Stimulated activated naive CD4-positive, alpha-beta T cell treated with Interleukin-2 at 50 U/mL for 16 hours (primary cell): Measurements from ENCODE around the gene RPS24.
"Not testable (repeated sequence)": the region's sequence is repeated elsewhere in the genome, so short reads cannot be mapped to it uniquely, and the experiment has no call there.

Experiments used
- DNase-seq: peaks from one replicate; lab custom pipeline; 2025; lab: John Stamatoyannopoulos, UW

RPS24 gene

DNA sequence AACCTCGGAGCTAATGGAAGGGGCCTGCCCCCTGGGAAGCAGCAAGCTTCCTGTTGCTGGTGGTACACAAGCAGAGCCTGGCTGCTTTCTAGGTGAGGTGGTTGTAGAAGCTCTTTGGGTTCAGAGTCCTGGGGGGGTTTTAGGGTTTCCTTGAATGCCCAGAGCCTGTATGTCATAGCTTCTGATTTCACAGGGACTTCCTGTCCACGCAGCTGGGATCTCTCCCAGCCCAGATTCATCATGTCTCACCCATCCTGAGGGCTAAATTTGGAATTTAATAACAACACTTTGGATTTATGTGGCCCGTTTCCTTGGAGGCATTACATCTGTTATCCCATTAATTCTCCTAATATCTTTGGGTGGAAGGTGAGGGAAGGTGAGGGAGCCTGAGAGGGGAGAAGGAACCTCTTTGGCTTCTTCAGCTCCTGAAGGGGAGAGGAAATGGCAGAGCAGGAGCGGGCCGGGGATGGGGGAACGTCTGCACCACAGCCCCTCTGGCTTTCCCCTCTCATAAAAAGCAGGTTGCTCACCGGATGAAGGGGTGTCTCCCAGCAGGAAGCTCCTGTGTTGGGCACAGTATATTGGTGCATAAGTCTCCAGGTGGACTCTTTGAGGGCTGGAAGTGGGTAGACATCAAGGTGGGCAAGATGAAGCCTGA, 19.7 kb downstream of the RPS24 start:
- no peak for DNase-seq

DNA sequence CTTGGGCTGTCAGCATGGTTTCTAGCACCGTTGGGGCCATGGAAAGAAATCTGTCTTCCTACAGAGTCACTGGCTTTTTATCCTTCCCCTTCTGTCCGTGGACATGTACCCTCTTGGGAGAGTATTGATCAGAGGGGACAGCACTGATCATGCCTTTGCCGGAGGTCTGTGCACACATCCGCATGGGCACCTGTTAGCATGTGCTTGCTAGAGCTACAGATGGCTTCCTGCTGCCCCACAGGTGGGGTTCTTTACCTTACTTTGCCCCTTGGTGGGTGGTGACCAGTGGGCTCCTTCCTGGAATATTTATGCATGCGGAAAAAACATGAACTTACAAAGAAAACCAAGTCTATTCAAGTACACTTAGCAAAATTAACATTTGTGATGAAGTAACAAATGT, 24.9 kb downstream of the RPS24 start:
- no peak for DNase-seq

DNA sequence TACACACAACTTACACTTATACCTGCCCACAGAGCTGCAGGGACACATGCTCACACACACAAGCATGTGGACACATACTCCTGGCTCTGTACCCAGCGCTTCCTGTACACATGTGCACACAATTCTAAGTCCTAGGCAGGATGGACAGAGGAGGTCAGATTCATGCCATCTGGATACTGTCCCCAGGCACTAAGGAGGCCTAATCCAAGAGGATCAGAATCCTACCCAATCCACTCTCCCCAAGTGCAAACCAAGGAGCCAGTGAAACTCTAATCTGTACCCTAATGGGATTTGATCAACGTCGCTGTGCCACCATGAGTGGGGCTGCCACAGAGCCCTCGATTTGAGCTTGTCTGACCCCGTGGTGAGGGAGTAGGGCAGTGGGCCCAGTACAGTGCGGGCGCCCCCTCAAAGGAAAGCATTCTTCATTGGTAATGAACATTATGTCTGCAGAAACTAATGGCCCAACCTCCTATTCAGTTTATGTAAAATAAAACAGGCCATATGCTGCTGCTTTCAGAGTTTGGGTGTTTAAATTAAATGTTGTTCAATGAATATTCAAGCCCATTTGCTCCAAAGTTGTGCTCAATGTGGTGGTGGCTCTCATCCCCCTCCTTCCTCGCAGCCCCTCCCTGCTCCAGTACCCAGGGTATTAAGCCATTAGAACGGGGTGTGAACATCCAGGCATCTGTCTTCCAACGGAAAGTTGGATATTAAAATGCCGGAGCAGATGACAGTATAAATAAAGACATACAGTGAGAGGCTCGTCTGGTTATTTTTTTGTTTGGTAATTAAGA, 26.4 kb downstream of the RPS24 start:
- DNase-seq, result no peak

DNA sequence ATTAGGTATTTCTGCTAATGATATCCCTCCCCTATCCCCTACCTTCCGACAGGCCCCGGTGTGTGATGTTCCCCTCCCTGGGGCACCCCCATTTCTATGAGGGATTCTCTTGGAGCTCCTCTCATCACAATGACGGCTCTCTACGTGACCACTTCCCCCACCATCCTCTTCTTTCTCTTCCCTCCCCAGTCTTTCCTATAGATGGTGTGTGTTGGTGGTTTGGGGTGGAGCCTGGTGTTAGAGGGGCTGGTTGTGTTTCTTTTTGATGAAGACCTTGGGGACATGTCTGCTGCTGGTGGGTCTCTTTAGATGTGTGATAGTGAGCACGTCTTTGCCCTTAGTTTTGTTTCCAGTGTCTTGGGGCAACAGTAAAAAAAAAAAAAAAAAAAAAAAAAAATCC, 28.6 kb downstream of the RPS24 start:
- DNase-seq, result no peak

DNA sequence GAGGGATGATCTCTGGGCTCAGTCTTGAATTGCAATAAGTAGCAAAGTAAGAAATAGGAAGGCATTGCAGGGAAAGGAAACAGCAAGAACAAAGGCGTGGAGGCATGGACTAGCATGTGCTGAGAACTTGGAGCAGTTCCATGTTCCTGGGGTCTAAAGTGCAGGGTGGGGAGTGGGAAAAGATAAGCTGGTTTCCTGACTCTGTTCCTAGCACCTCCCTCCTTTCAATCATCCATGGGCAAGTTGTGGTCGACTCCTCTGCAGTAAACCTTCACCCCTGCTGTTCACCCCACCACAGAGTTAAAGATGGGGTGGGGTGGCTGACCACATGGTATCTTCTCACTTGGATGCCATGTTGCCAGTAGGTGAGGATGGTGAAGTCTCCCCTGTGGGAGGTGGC, 29.6 kb downstream of the RPS24 start:
- no peak for DNase-seq

DNA sequence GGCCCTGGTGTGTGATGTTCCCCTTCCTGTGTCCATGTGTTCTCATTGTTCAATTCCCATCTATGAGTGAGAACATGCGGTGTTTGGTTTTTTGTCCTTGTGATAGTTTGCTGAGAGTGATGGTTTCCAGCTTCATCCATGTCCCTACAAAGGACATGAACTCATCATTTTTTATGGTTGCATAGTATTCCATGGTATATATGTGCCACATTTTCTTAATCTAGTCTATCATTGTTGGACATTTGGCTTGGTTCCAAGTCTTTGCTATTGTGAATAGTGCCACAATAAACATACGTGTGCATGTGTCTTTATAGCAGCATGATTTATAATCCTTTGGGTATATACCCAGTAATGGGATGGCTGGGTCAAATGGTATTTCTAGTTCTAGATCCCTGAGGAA, 31.3 kb downstream of the RPS24 start:
- DNase-seq, result not testable (repeated sequence)

DNA sequence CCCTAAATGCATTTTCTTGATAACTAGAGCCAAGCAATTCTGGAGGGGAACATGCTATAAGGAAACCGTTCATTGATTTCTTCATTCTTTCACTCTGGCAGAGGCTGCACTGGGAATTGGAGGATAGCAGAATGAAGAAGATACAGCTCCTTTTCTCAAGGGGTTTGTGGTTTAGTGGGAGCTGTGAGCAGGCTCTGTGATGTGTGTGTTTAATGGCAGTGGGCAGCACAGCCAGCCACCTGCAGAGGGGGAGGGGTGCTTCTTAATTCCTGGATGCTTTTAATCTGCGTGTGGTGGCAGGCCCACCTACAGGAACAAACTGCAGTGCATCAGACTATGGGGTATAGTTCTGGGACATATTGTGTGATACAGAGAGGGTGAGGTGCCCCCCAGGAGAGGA, 31.9 kb downstream of the RPS24 start:
- no peak for DNase-seq

DNA sequence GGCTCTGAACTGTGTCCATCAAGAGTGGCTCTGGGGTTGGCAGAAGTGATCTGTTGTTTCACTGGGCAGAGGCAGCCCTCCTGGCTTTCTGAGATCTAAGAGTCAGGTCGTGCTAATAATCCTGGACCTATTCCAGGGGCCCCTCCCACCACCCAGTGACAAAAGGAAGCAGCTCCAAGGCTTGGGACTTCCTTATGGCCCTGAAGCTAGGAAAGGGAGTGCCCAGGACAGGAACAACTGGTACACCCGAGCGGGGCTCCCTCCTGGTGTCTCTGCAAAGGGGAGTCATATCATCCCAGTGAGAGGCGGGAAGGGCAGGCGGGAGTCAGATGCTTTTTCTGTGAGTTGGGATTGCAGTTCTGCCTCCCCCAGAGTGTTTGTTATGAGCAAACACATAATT, 32.3 kb downstream of the RPS24 start:
- DNase-seq, result no peak

DNA sequence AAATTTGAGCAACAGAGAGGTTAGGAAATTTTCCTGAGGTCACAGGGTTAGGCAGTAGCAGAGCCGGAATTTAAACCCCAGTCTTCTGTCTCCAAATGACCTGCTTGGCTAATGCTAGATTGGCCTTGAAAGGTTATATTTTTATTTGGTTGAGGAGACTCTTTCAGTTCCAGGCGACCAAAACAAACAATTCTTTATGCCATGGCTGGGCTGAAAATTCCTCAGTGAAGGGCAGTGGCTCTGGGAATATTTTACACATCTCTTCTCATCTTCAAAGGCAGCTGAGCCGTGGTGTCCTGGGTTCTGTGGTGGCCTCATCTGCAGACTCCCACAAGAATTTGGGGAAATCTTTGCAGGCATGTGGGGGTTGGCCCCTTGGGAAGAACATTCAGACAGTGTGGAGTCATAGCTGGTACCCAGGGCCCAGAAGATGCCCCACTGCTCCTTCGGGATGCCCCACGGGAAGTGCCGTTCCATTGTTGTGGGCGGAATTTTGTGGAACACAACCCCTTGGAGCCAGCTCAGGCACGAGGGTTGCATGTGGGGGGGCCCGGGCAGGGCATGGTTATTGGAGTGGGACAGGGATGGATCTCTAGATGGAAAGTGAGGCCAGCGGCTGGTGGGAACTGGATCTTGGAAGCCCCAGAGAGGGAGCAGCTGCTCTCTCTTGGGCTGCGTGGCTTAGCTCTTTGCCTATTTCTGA, 33.2 kb downstream of the RPS24 start:
- DNase-seq, result no peak

DNA sequence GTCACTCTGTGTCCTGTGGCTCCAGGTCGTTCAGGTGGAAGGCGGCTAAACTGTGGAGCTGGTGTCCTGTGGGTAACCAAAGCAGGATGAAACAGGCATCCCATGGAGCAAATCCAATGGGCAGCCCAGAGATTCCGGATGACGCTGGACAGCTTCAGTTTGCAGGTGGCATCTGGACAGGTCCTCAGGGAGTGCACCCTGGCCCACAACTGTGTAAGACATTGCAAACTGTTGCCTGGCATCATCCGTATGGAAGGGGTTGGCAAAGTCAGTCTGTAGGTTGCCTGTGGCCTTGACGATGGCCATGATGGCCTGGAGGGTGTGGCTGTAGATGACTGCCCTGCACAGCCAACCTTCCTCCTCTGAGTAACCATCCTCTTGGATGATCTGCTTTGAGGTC, 35.5 kb downstream of the RPS24 start:
- DNase-seq, result no peak

DNA sequence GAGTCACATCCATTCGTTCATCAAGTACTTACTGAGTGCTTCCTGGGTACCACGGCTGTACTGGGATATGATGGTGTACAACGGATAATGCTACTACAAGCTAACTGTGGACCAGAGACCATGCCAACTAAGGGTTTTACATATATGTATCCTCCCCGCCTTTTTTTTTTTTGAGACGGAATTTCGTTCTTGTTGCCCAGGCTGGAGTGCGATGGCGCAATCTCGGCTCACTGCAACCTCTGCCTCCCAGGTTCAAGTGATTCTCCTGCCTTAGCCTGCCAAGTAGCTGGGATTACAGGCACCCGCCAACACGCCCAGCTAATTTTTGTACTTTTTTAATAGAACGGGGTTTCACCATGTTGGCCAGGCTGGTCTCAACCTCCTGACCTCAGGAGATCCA, 36.4 kb downstream of the RPS24 start:
- not testable (repeated sequence) for DNase-seq

DNA sequence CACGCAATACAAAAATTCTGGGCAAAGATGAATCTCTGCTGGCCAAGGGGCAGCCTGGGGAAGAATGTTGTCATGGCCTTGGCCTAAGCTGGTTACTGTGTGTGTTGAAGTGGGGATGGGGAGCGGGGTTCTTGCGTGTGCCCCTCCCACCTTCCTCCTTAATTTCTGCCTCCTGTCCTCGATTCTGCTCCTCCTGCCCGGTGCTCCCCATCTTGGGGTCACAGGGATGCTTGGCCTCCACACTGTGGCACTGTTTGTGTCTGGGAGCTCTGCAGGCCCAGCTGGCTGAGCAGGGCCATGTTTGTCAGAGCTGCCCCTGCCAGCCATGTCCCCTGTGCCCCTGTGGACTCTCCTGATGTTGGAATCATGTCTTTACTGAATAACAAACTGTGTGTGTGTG, 37.1 kb downstream of the RPS24 start:
- DNase-seq, result no peak

DNA sequence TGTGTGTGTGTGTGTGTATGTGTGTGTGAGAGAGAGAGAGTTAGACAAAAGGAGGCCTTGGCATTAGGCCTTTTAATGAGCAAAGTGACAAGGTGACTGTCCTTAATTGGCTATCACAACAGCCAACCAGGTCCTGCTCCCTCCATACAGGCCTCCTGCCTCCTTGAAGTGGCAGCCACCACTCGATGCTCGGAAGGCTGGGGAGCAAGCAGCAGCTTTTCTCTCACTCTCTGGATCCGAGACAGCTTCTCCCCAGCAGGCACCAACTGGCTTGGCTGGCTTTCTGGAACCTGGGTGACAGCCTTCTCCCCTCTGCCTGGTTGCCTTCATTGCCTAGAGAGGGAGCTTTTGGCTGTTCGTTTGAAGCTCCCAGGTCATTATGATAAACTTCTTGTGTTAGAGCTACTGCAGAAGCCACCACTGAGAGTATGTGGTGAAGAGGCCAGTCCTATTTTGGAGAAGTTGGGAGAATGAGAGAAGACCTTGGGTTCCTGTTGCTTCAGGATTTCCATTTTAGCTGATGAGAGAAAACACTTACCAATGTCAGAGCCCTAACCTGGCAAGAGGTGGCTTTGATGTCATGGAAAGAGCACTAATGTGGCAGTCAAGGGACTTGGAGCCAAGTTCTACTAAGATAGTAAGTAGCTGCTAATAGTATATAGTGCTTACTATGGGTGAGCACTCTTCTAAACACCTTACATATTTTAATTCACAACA, 37.6 kb downstream of the RPS24 start:
- DNase-seq, result no peak

DNA sequence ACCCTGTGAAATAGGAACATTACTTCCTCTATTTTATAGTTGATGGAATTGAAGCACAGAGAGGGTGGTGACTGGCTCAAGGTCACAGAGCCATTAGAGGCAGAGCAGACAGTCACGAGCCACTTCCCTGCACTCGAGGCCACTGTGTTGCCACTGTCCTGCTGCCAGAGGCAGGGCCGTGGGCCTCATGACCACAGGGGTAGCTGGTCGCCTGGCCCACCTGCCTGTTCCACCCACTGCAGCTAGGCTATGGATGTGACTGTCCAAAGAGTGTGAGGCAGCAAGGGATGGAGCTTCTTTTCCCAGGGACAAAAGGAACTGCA, 38.2 kb downstream of the RPS24 start:
- DNase-seq, result no peak

DNA sequence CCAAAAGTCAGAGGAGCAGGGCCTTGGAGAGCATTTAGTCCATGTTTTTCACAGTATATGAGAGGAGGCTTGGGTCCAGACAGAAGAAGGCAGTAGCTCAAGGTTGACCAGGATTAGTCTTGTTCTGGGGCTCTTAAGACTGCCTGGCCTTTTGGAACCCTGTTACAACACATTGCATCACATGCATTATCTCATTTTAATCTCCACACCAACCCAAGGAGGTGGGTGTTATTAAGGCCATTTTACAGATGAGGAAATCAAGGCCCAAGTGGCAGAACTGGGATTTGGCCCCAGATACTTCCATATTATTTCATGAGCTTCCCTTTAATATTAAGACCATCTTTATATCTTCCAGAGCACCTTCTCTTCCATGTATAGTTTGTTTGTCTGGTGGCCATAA, 38.8 kb downstream of the RPS24 start:
- no peak for DNase-seq

DNA sequence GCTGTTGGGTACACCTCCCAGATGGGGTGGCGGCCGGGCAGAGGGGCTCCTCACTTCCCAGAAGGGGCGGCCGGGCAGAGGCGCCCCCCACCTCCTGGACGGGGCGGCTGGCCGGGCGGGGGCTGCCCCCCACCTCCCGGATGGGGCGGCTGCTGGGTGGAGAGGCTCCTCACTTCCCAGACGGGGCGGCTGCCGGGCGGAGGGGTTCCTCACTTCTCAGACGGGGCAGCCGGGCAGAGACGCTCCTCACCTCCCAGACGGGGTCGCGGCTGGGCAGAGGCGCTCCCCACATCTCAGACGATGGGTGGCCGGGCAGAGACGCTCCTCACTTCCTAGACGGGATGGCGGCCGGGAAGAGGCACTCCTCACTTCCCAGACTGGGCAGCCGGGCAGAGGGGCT, 42.1 kb downstream of the RPS24 start:
- DNase-seq, result not testable (repeated sequence)

DNA sequence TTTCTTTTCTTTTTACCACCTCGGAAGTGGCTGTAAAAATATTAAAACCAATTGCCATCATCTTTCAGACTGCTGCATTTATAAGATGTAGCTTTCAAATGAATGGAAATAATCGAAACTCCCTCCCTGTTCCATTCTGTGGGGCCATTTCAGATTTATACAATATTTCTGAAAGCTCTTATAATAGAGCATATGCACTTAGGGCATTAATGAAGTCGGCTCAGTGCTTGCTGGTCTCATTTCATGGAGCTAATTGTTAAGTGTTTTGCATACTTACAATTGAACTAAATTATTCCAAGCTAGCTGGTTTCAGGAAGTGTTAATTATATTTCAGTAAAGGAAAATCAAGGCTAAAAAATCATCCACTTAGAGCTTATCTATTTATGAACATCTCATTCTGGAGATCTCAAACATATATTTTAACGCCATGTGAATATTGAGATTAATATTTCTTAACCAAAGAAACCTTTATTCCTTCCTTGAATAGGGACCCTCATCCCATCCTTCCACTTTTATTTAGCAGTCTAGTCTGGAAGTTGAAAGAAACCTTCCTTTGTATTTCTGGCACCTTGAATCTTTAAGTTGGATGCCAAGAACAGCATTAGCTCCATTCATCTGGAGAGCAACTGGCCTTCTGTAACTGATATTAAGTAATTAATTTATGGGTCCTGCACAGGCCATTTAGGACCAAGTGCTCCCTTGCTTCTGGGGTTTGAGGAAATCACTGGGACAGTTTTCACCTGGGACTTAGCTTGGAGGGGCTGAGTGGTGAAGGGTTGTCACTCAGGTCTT, 45.1 kb downstream of the RPS24 start:
- no peak for DNase-seq

DNA sequence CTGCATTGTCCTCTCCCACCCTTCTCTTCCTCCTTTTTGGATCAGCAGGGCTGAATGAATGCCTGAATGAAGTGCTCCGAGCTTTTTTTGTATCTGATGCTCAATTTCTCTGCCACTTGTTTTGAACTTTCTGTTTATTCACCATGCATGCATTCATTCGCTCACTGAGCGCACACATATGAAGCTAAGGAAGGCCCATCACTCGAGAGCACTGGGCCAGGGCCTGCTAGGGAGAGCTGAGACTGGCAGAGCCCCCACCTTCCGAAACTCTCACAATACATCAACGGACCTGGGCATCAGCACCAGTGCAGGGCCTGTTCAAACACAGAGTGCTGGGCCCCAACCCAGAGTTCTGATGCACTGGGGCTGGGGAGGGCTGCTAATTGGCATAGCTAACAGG, 45.7 kb downstream of the RPS24 start:
- DNase-seq, result no peak

DNA sequence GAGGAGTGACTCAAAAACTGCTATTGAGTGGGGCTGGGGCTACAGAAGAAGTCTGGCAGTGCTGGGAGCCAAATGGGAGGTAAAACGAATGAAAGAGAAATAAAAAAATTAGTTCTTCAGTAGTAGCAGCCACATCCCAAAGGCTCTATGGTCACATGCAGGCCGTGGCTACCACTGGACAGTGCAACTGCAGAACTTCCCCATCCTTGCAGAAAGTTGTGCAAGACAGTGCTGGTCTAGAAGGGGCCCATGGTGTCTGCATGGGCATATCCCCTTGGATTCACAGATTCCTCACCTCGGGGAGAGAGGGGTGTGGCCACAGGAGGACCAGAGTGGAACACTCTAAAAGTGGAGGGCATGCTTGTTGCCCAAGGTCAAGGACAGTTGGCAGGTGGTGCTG, 47.6 kb downstream of the RPS24 start:
- DNase-seq, result no peak

DNA sequence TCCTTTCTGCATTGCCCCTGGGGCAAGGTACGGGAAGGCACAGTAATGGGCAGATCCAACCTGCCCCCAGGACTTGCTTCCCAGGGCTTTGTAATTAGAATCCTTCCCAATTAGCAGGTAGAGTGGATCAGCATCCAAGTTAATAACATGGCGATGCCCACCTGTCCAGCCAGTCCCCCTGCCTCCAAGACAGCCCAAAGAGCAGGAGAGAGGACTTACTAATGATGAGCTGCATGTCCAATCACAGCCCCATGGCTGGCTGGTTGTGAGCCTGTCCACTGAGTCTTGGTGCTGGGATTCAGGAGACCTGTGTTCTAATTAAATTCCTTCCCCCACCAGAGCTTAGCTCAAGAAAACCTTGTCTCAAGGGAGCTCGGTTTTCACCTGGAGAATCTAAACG, 49.0 kb downstream of the RPS24 start:
- no peak for DNase-seq
